GM12872 (cell line): Measurements from ENCODE around the gene DAPK1.

Experiments
- TF ChIP-seq, protein P1 (sequence below): IDR thresholded peaks from 3 replicates; pipeline ENCODE4 v1.5.1; 2011; ENCODE audit warnings: low read depth, mild to moderate bottlenecking, low read length, moderate library complexity; ENCODE audit not compliant: insufficient read depth

DAPK1 gene

DNA sequence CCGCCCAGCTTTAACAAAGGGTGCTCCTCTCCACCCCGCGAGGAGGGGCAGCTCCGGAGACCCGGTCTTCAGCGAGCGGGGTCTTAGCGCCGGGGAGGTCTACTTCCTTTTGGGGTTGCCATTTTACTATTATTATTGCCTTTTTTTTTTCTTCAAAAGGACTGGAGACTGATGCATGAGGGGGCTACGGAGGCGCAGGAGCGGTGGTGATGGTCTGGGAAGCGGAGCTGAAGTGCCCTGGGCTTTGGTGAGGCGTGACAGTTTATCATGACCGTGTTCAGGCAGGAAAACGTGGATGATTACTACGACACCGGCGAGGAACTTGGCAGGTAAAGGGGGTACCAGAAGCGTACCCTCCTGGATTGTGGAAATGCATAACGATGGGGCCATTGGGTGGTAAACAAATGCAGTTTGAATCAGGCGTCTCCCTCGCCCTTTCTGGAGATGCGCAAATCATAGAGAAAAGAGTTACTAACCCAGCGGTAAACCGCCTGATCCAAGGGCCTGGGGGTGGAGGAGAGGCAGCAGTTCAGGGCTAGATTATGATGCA lies 1.2 kb downstream of the DAPK1 start:
- TF ChIP-seq, protein P1, sequence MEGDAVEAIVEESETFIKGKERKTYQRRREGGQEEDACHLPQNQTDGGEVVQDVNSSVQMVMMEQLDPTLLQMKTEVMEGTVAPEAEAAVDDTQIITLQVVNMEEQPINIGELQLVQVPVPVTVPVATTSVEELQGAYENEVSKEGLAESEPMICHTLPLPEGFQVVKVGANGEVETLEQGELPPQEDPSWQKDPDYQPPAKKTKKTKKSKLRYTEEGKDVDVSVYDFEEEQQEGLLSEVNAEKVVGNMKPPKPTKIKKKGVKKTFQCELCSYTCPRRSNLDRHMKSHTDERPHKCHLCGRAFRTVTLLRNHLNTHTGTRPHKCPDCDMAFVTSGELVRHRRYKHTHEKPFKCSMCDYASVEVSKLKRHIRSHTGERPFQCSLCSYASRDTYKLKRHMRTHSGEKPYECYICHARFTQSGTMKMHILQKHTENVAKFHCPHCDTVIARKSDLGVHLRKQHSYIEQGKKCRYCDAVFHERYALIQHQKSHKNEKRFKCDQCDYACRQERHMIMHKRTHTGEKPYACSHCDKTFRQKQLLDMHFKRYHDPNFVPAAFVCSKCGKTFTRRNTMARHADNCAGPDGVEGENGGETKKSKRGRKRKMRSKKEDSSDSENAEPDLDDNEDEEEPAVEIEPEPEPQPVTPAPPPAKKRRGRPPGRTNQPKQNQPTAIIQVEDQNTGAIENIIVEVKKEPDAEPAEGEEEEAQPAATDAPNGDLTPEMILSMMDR = 0 out of 3 replicates have a peak, but pooled peaks have one; percentile 1

DNA sequence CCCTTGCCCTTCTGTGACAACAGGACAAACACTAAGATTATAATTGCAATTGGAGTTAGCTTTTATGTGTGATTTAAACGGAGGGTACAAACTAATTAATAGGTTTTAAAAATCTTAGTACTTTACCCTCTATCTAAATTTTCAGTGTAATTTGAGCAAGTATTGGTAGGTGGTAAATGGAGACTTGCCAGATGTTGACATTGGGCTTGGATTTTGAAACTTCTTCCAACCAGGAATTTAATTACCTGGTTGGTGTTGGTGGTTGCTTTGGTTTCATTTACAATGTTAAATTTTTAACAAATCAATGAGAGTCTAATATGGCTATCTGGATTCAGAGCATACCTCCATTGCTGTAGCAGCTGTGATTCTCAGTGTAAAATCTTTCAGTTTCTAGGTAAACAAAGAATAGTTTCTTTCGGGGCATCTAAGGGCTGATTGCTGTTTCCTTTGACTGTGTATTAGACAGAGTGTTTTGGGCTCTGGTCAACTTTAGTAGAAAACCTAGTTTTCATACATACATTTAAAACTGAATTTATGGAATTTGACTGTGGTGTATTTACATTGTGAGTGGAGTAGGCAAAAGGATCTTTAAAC lies 1.9 kb downstream of the DAPK1 start:
- TF ChIP-seq, protein P1 = no peak

DNA sequence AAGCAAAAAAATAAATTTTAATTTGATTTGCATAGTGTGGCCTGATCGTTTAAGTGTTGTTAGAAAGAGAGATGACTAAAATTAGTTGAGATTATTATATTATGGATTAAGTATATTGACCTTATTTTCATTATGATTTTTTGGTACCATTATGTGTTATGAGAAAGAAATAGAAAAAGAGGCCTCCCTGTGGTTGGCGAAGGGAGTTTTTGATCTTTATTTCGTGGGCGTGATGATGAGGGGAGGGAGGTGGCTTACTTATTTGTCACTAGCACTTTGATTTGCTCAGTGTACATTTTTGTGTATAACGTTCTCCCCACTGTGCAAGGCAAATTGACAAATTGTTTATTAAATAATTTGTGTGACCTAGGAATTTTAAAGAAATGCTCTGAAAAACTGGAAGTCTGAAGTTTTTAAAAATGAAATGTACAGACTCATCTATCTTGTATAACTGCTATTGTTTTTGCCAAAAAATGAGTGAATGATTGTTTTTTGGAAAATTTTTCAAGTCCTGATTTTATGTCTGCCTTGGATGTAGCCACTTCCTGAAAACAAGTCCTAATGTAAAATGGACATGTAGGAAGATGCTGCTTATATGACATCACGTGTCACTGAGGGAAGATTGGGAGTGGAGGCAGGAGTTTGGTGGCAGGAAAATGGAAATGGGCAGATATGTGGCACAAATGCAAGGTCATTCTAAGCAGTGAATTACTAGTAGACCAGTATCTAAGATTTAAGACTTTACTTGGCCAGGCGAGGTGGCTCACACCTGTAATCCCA lies 3.0 kb downstream of the DAPK1 start:
- TF ChIP-seq, protein P1 = peak; percentile 18; the same call in 1 of the 3 replicates

DNA sequence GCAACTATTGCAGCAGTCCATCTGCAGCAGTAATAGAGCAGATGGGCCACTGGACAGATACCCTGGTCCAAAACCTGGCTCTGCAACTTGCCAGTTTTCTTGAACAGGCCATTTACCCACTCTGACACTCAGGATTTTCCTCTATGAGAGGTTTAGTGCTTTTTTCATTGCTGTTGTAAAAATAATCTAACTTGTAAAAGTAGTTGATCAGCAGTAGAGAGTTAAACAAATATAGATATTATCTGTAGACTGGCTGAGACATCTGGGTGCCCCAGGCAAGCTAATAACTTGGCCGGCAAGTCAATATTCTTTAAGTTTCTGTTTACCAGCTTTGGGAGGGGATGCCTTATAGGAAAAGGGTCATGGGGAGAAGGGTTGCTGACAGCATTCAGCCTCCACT lies 4.1 kb downstream of the DAPK1 start:
- TF ChIP-seq, protein P1 = no peak

DNA sequence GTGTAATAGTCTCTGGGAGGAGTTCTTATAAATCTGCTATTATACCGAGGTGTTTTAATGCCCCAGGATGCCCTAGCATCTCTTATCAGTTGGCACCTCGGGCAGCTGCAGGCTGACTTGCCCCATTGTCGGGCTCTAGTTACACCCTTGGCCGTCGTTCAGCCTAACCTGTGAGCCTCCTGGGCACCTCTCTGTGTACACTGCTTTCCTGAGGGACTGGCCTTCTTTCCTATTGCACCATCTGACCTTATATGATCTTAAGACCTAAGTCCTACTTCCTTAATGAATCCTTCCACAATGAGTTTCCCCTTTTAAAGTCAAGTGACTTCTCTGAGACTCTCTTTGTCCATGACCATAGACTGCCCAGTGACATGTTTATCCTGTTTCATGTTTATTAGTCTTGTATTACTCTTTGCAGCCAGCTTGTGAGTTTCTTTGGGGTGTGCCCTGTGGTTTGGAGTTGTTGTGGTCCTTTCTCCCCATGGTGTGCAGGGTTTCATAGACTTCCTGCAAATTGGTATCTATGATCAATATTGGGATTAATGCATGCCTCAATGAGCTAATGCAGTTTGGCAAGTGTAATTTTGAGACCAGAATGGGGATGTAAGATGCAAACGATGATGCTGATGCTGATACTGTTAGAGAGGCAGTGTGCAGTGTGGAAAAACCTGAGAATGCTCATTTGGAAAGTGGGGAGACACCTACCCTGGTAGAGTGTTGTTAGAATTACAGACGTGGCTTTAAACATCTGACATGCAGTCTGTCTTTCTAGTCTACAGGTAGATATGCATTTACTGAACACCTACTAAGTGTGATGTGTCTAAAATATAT lies 4.9 kb downstream of the DAPK1 start:
- TF ChIP-seq, protein P1 = no peak

DNA sequence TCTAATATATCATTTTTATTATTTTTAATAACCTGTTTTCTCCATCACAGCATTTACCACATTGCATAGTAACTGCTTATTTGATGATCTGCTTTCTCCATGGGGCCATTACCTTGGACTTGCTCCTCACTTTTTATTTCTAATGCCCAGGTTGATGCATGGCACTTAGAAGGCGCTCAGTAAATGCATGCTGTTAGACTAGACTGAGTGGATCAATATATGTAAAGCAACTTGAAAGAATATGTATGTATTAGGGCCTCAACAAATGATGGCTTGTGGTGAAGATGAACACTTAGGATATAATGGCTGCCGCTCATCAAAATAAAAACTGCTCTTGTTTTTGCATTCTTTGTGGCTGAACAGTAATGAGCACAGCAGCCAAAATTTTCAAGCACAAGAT lies 5.8 kb downstream of the DAPK1 start:
- TF ChIP-seq, protein P1 = no peak

DNA sequence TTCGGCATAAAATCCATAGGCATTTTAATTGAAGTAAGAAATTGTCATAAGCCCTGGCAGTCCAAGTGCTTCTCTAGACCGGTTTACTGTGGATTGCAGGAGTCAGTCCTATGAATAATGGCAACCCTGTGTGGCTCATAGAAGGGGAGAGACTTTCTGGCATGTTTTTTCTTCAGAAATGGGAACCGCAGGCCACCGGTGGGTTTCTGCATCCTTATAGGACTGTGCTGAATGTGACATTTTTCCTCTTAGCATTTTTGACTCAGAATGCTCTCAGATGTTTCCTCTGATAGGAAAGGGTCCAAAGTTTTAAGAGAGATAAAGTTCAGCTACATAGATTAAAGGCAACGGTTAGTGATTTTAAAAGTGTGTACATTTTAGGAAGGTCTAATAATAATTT lies 6.3 kb downstream of the DAPK1 start:
- TF ChIP-seq, protein P1 = no peak
